ENCODE data around the gene ABCA3.
"Not testable (repeated sequence)": the region's sequence is repeated elsewhere in the genome, so short reads cannot be mapped to it uniquely, and the experiment has no call there.

GRCh38 chr16:2240331-2240730 lies 100.2 kb downstream of the ABCA3 start:
- TF ChIP-seq, protein P1, sequence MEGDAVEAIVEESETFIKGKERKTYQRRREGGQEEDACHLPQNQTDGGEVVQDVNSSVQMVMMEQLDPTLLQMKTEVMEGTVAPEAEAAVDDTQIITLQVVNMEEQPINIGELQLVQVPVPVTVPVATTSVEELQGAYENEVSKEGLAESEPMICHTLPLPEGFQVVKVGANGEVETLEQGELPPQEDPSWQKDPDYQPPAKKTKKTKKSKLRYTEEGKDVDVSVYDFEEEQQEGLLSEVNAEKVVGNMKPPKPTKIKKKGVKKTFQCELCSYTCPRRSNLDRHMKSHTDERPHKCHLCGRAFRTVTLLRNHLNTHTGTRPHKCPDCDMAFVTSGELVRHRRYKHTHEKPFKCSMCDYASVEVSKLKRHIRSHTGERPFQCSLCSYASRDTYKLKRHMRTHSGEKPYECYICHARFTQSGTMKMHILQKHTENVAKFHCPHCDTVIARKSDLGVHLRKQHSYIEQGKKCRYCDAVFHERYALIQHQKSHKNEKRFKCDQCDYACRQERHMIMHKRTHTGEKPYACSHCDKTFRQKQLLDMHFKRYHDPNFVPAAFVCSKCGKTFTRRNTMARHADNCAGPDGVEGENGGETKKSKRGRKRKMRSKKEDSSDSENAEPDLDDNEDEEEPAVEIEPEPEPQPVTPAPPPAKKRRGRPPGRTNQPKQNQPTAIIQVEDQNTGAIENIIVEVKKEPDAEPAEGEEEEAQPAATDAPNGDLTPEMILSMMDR (IDR thresholded peaks at IDR 0.05) = not testable (repeated sequence)
- not testable (repeated sequence) for TF ChIP-seq POLR2A (IDR thresholded peaks at IDR 0.05)
